K562 (cell line): Measurements from ENCODE around the gene HSPA6. TPM values are rescaled to one million over a fixed set of nuclear protein-coding genes. Genes with fewer than 3 reads are reported as not detected.

Experiments used
- BCL6 ChIP-seq: fragments of 250-450 bp; sonication (Bioruptor Pico); IDR thresholded peaks from 2 replicates; pipeline ENCODE4 v1.4.0; 2020
- CBFA2T3 ChIP-seq: fragments of 450-650 bp; IDR thresholded peaks from 2 replicates; pipeline ENCODE4 v1.6.1; 2017
- COPS2 ChIP-seq: fragments of 450-650 bp; conservative IDR thresholded peaks from 2 replicates; pipeline ENCODE4 v1.6.1; 2016; ENCODE audit warnings: mild to moderate bottlenecking, moderate library complexity
- HDAC8 ChIP-seq: fragments of 450-650 bp; IDR thresholded peaks from 2 replicates; pipeline ENCODE4 v1.6.1; 2016; ENCODE audit warnings: mild to moderate bottlenecking, missing genetic modification characterization, moderate library complexity, missing compliant biosample characterization
- HEY1 ChIP-seq: fragments of 250-450 bp; sonication (Bioruptor Pico); IDR thresholded peaks from 2 replicates; pipeline ENCODE4 v1.5.0; 2020; ENCODE audit warnings: mild to moderate bottlenecking, moderate library complexity, borderline replicate concordance
- KLF6 ChIP-seq: fragments of 250-450 bp; sonication (Bioruptor Pico); IDR thresholded peaks from 2 replicates; pipeline ENCODE4 v1.4.0; 2020; ENCODE audit warnings: mild to moderate bottlenecking, moderate library complexity, borderline replicate concordance
- MCM2 ChIP-seq: fragments of 450-650 bp; IDR thresholded peaks from 2 replicates; pipeline ENCODE4 v1.6.1; 2017; ENCODE audit warnings: low read depth, mild to moderate bottlenecking
- MEF2D ChIP-seq: conservative IDR thresholded peaks from 2 replicates; pipeline ENCODE4 v1.6.1; 2016; ENCODE audit warnings: low read depth, missing genetic modification characterization, missing compliant biosample characterization
- PTRF ChIP-seq: fragments of 450-650 bp; IDR thresholded peaks from 2 replicates; pipeline ENCODE4 v1.6.1; 2016; ENCODE audit warnings: mild to moderate bottlenecking, missing genetic modification characterization, missing compliant biosample characterization
- PURB ChIP-seq: sonication (generic); formaldehyde crosslinking; IDR thresholded peaks from 2 replicates; pipeline ENCODE4 v1.9.0; 2021; ENCODE audit warnings: low read depth, mild to moderate bottlenecking, missing genetic modification reagents
- SIN3B ChIP-seq: fragments of 450-650 bp; IDR thresholded peaks from 2 replicates; pipeline ENCODE4 v1.6.1; 2017; ENCODE audit warnings: low read depth, mild to moderate bottlenecking, moderate library complexity
- SMARCA5 ChIP-seq: fragments of 450-650 bp; IDR thresholded peaks from 2 replicates; pipeline ENCODE4 v1.6.1; 2016
- ZNF174 ChIP-seq: fragments of 250-450 bp; sonication (Bioruptor Pico); IDR thresholded peaks from 2 replicates; pipeline ENCODE4 v1.4.0; 2020; ENCODE audit warnings: mild to moderate bottlenecking
- ZNF384 ChIP-seq: IDR thresholded peaks from 2 replicates; pipeline ENCODE4 v1.6.1; 2012; ENCODE audit warnings: low read depth, low read length, improper control_type of control experiment
- polyA plus RNA-seq, 8 experiments: library from polyadenylated mRNA; depleted of rRNA in 4 of 8; stranded (reverse) in 5 of 8; unstranded in 3 of 8; fragments of >200 nt; fragmentation: Nextera tagmentation in 2 of 8; fragmentation: Illumina TruSeq in 1 of 8; extraction: Ambion mirVana in 2 of 8; extraction: Trizol in 1 of 8; gene quantifications; 2 replicates each; pipeline versions ENCODE4 v1.2.1 to v1.2.3, GENCODE V29; 2011 to 2014; ENCODE audit warnings: inconsistent platforms in 1 of 8, missing spikeins in 1 of 8
- total RNA-seq, 7 experiments: library from RNA; depleted of rRNA in 6 of 7; stranded (reverse); fragments of >200 nt in 6 of 7; fragmentation: Illumina TruSeq in 2 of 7; extraction: Trizol in 2 of 7; gene quantifications; 2 replicates each; pipeline versions ENCODE4 v1.2.1 to v1.2.3, GENCODE V29; 2011 to 2021; ENCODE audit warnings: low replicate concordance in 1 of 7
- TF ChIP-seq, protein P1 (sequence below): fragments of 200-800 bp; sonication (Bioruptor generic); IDR thresholded peaks from 2 replicates; pipeline ENCODE4 v1.6.1; 2016; ENCODE audit warnings: missing genetic modification characterization, missing compliant biosample characterization
- TF ChIP-seq, protein P2 (sequence below), 2 experiments: fragments of 450-650 bp in 1 of 2; sonication (generic) in 1 of 2; formaldehyde crosslinking in 1 of 2; IDR thresholded peaks in 1 of 2; conservative IDR thresholded peaks in 1 of 2; 2 replicates each; pipeline versions ENCODE4 v1.6.1 to v1.8.1; 2016 to 2023; ENCODE audit warnings: mild to moderate bottlenecking in 2 of 2, moderate library complexity in 2 of 2, inconsistent platforms in 1 of 2, missing genetic modification reagents in 1 of 2
- TF ChIP-seq, protein P3 (sequence below), 2 experiments: fragments of 250-450 bp in 1 of 2; fragments of 450-650 bp in 1 of 2; sonication (Bioruptor Pico) in 1 of 2; IDR thresholded peaks; 2 replicates each; pipeline versions ENCODE4 v1.6.1 to v1.8.0; 2016 to 2021; ENCODE audit warnings: mild to moderate bottlenecking in 2 of 2, moderate library complexity in 2 of 2, missing compliant biosample characterization in 1 of 2, missing genetic modification characterization in 1 of 2
- TF ChIP-seq, protein P4 (sequence below): fragments of 250-450 bp; sonication (Bioruptor Pico); IDR thresholded peaks from 2 replicates; pipeline ENCODE4 v1.4.0; 2020; ENCODE audit warnings: mild to moderate bottlenecking, moderate library complexity

Gene HSPA6
- total and polyA plus RNA-seq, 9 of the 15 experiments (the other 6 are each of a cell fraction or from before 2014, with no cell fraction given) = 0.15 to 10.0 (median 2.4) TPM

DNA sequence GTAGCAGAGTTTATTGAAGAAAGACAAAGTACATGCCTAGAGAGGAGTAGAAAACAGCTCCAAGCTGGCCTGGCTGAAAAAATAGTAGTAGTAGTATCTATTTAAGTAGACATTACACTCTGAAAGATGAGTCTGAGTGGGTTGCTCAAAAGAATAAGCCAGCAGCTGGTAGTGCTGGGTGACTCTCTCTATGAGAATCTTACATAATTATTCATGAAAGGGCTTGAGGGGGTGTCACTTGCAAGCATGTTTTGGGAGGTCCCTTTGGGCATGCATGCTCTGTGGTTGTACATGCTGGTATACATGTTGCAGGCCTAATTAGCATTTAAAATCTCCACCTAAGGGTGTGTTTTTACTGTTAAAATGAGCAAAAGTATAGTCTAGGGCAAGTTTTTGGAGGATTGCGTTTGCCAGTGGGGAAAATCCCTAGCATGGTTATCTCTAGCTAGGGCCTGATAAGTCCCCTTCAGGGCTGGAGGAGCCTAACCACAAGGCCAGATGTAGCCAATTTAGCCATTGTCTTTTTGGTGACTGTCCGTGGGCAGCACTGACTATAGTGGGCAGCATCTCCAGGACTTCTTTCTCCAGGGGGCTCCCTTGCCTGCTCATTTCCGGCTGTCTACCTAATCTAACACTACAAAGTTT is 30.1 kb upstream of the HSPA6 start (continued):
- TF ChIP-seq HEY1 (CRISPR knock-in tag) (no peak), SIN3B (no peak), MEF2D (no peak), SMARCA5 (no peak), ZNF384 (no peak), BCL6 (CRISPR knock-in tag) (no peak), KLF6 (CRISPR knock-in tag) (no peak), PTRF (no peak), COPS2 (no peak), CBFA2T3 (peak; percentile 58; the same call in 1 of the 2 replicates), MCM2 (no peak), PURB (CRISPR knock-in tag) (no peak), ZNF174 (CRISPR knock-in tag) (no peak), HDAC8 (tag) (no peak)
- TF ChIP-seq, protein P1, sequence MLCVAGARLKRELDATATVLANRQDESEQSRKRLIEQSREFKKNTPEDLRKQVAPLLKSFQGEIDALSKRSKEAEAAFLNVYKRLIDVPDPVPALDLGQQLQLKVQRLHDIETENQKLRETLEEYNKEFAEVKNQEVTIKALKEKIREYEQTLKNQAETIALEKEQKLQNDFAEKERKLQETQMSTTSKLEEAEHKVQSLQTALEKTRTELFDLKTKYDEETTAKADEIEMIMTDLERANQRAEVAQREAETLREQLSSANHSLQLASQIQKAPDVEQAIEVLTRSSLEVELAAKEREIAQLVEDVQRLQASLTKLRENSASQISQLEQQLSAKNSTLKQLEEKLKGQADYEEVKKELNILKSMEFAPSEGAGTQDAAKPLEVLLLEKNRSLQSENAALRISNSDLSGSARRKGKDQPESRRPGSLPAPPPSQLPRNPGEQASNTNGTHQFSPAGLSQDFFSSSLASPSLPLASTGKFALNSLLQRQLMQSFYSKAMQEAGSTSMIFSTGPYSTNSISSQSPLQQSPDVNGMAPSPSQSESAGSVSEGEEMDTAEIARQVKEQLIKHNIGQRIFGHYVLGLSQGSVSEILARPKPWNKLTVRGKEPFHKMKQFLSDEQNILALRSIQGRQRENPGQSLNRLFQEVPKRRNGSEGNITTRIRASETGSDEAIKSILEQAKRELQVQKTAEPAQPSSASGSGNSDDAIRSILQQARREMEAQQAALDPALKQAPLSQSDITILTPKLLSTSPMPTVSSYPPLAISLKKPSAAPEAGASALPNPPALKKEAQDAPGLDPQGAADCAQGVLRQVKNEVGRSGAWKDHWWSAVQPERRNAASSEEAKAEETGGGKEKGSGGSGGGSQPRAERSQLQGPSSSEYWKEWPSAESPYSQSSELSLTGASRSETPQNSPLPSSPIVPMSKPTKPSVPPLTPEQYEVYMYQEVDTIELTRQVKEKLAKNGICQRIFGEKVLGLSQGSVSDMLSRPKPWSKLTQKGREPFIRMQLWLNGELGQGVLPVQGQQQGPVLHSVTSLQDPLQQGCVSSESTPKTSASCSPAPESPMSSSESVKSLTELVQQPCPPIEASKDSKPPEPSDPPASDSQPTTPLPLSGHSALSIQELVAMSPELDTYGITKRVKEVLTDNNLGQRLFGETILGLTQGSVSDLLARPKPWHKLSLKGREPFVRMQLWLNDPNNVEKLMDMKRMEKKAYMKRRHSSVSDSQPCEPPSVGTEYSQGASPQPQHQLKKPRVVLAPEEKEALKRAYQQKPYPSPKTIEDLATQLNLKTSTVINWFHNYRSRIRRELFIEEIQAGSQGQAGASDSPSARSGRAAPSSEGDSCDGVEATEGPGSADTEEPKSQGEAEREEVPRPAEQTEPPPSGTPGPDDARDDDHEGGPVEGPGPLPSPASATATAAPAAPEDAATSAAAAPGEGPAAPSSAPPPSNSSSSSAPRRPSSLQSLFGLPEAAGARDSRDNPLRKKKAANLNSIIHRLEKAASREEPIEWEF (CRISPR knock-in tag) = no peak
- TF ChIP-seq, protein P2, sequence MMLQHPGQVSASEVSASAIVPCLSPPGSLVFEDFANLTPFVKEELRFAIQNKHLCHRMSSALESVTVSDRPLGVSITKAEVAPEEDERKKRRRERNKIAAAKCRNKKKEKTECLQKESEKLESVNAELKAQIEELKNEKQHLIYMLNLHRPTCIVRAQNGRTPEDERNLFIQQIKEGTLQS (IDR thresholded peaks at IDR 0.05) = peak; percentile 45; the same call in 1 of the 2 replicates
- TF ChIP-seq, protein P2 (CRISPR knock-in tag; conservative IDR thresholded peaks at IDR 0.05) = no peak
- TF ChIP-seq, protein P3, sequence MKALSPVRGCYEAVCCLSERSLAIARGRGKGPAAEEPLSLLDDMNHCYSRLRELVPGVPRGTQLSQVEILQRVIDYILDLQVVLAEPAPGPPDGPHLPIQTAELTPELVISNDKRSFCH (CRISPR knock-in tag; IDR thresholded peaks at IDR 0.05) = no peak
- TF ChIP-seq, protein P3 (tag; IDR thresholded peaks at IDR 0.05) = no peak
- TF ChIP-seq, protein P4, sequence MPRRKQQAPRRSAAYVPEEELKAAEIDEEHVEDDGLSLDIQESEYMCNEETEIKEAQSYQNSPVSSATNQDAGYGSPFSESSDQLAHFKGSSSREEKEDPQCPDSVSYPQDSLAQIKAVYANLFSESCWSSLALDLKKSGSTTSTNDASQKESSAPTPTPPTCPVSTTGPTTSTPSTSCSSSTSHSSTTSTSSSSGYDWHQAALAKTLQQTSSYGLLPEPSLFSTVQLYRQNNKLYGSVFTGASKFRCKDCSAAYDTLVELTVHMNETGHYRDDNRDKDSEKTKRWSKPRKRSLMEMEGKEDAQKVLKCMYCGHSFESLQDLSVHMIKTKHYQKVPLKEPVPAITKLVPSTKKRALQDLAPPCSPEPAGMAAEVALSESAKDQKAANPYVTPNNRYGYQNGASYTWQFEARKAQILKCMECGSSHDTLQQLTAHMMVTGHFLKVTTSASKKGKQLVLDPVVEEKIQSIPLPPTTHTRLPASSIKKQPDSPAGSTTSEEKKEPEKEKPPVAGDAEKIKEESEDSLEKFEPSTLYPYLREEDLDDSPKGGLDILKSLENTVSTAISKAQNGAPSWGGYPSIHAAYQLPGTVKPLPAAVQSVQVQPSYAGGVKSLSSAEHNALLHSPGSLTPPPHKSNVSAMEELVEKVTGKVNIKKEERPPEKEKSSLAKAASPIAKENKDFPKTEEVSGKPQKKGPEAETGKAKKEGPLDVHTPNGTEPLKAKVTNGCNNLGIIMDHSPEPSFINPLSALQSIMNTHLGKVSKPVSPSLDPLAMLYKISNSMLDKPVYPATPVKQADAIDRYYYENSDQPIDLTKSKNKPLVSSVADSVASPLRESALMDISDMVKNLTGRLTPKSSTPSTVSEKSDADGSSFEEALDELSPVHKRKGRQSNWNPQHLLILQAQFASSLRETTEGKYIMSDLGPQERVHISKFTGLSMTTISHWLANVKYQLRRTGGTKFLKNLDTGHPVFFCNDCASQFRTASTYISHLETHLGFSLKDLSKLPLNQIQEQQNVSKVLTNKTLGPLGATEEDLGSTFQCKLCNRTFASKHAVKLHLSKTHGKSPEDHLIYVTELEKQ (CRISPR knock-in tag) = no peak
